Heart left ventricle (tissue), 16 donors: ENCODE data around the gene TBCK. TPM values are rescaled to one million over a fixed set of nuclear protein-coding genes. Genes with fewer than 3 reads are reported as not detected.

Source experiments
- ATAC-seq, 4 donors: fragments of 200-7000 bp; cut with Tn5 transposase; one replicate each; pipeline ENCODE4 v1.9.1; 2020 to 2022; ENCODE audit warnings: moderate library complexity in 4 of 4, mild to moderate bottlenecking in 3 of 4, moderate number of reproducible peaks in 1 of 4
- DNase-seq, 5 donors: peaks; one replicate each; pipeline ENCODE4 v3.0.0-alpha.2; 2020
- H3K27ac ChIP-seq, 12 donors: fragments of 200-600 bp; sonication (generic) in 4 of 12; one replicate each; pipeline versions ENCODE4 v1.5.0 to v1.8.0; 2016 to 2022; ENCODE audit warnings: mild to moderate bottlenecking in 2 of 12
- H3K27me3 ChIP-seq, 9 donors: fragments of 200-600 bp; sonication (generic) in 2 of 9; one replicate each; pipeline versions ENCODE4 v1.5.1 to v1.8.0; 2016 to 2022; ENCODE audit warnings: mild to moderate bottlenecking in 3 of 9
- H3K36me3 ChIP-seq, 9 donors: fragments of 200-600 bp; sonication (generic) in 2 of 9; one replicate each; pipeline versions ENCODE4 v1.5.0 to v1.8.0; 2018 to 2022; ENCODE audit warnings: mild to moderate bottlenecking in 2 of 9
- H3K4me1 ChIP-seq, 12 donors: fragments of 200-600 bp; sonication (generic) in 4 of 12; one replicate each; pipeline versions ENCODE4 v1.5.0 to v1.8.0; 2016 to 2022; ENCODE audit warnings: mild to moderate bottlenecking in 3 of 12
- H3K4me3 ChIP-seq, 12 donors: fragments of 200-600 bp; sonication (generic) in 4 of 12; one replicate each; pipeline versions ENCODE4 v1.5.0 to v1.8.0; 2017 to 2022; ENCODE audit warnings: mild to moderate bottlenecking in 9 of 12, moderate library complexity in 4 of 12
- H3K9me3 ChIP-seq, 12 donors: fragments of 200-600 bp; sonication (generic) in 4 of 12; one replicate each; pipeline versions ENCODE4 v1.5.0 to v1.8.0; 2016 to 2022; ENCODE audit warnings: mild to moderate bottlenecking in 1 of 12
- POLR2A ChIP-seq, 2 donors: fragments of 450-650 bp; IDR thresholded peaks; one replicate each; pipeline ENCODE4 v1.6.1; 2017; ENCODE audit warnings: antibody characterized with exemption in 2 of 2, mild to moderate bottlenecking in 2 of 2, moderate library complexity in 2 of 2
- WGBS, 4 donors: extraction: QIAGEN DNeasy Blood & Tissue Kit in 2 of 4; methylation state at CpG; one replicate each; pipeline versions ENCODE4 v1.1.5 to v1.1.7; 2013 to 2018; 5-methylcytosine and 5-hydroxymethylcytosine counted together
- intact Hi-C, 10 donors: fragments of 100-400 bp; cut with DNase I; formaldehyde crosslinking; loops; one replicate each; pipeline versions ENCODE4 v1.11.1 to v1.14.2; 2022
- polyA plus RNA-seq, 2 donors: library from polyadenylated mRNA; stranded (reverse); fragments of 200-250 nt; gene quantifications; one replicate each; pipeline ENCODE4 v1.2.3, GENCODE V29; 2013
- total RNA-seq, 9 donors: library from RNA; depleted of rRNA in 2 of 9; stranded (reverse); fragments of >200 nt in 2 of 9; fragmentation: NEBNext Ultra II Directional in 3 of 9; extraction: Animal tissue kit (Norgen Biotek cat#: 25700) in 3 of 9; gene quantifications; one replicate each; pipeline versions ENCODE4 v1.1.0 to v1.2.4, GENCODE V29; 2016 to 2023
- TF ChIP-seq, protein P1 (sequence below), 12 donors: fragments of 200-600 bp; sonication (generic) in 4 of 12; IDR thresholded peaks; one replicate each; pipeline versions ENCODE4 v1.5.0 to v1.8.0; 2018 to 2022; ENCODE audit warnings: antibody characterized with exemption in 12 of 12, mild to moderate bottlenecking in 5 of 12
- donor health status: ischemic (EF 13 %, LVEDD 7.1; RV severe dilation, severe dysfunction).
- donor health status: healthy with polysubstance abuse.
- donor health status: DM: no; HTN: yes; CAD: no.
- donor health status: DM: no; HTN: no; CAD: no.
- donor health status: ischemic (EF 25% LVEDD 6.9; RV normal size, moderate dysfunction).
- donor health status: ischemic (EF 25% LVEDD 5.7; RV mildly dilated, moderate dysfunction).
- donor health status: healthy.
- donor health status: DM: yes; HTN: yes; CAD: no.
- donor health status: ischemic (EF 35%, LVEDD 5.7; RV mildly dilated, moderate dysfunction).
- donor health status: nonischemic (EF 11% LVEDD 7.7; RV severe dilation, severe dysfunction).
- donor health status: DM: yes; HTN: yes; CAD: no.
- donor health status: PGD.
- donor health status: ischemic (EF 29% LVEDD 5.4; RV normal size, mild dysfunction).
- donor health status: nonischemic (EF 23%, LVEDD 6.1; RV moderate dilation, normal function).

TBCK gene
- total and polyA plus RNA-seq, 11 donors: 5.0 to 27.1 (median 14.6) TPM

DNA sequence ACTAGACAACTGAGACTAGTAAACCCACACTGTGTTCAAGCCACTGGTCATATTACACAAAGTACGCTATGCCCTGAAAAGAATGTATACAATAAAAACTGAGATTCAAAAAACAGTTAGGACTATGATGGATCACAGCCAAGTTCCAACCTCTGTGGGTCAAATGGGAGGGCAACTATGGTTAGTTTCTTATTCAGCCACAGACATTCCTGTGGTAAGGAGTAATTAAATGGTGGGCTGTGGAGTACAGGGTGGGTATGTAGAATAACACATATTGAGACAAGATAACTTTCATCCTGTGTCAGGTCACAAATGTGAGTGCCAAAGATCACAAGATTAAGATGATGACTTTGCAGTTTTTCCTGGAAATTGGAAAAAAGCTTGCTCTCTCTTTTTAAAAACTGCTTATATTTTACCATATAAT, 253.5 kb downstream of the TBCK start:
- DNase-seq (no peak), ATAC-seq (no peak)
- intact Hi-C loops: no loop called here
- no peak overlapping the region for H3K27ac ChIP-seq
- H3K36me3 ChIP-seq: no peaks in the 10 kb centered on the region
- H3K27me3 ChIP-seq: no peaks in the 10 kb centered on the region
- H3K9me3 ChIP-seq: no peaks in the 10 kb centered on the region
- TF ChIP-seq POLR2A (IDR thresholded peaks at IDR 0.05): no peak
- TF ChIP-seq, protein P1, sequence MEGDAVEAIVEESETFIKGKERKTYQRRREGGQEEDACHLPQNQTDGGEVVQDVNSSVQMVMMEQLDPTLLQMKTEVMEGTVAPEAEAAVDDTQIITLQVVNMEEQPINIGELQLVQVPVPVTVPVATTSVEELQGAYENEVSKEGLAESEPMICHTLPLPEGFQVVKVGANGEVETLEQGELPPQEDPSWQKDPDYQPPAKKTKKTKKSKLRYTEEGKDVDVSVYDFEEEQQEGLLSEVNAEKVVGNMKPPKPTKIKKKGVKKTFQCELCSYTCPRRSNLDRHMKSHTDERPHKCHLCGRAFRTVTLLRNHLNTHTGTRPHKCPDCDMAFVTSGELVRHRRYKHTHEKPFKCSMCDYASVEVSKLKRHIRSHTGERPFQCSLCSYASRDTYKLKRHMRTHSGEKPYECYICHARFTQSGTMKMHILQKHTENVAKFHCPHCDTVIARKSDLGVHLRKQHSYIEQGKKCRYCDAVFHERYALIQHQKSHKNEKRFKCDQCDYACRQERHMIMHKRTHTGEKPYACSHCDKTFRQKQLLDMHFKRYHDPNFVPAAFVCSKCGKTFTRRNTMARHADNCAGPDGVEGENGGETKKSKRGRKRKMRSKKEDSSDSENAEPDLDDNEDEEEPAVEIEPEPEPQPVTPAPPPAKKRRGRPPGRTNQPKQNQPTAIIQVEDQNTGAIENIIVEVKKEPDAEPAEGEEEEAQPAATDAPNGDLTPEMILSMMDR (IDR thresholded peaks at IDR 0.05): no peak
- no peak overlapping the region for H3K4me3 ChIP-seq
- H3K4me1 ChIP-seq: no peaks in the 10 kb centered on the region
- 83 to 93% (median 87%) methylated on average over 1 of the region's 1 CpG for WGBS, 4 donors

DNA sequence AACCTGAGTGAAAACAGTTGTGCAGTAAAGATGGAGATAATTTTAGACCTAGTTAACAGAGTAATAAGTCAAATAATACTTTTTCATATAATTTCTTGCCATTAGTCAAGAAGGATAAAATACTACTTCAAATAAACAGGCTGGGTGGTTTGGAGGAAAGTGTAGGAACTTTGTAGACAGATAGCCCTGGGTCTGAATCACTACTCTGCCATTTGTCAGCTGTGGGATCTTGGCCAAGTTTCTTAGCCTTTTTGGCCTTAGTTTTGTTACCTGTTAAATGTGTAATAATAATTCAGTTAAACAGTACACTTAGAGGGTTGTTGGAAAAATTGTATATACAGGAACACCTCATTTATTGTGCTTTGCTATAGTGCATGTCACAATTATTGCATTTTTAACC, 257.1 kb downstream of the TBCK start:
- TF ChIP-seq, protein P1 (IDR thresholded peaks at IDR 0.05): no peak
- no peak for TF ChIP-seq POLR2A (IDR thresholded peaks at IDR 0.05)
- no peak for DNase-seq
- no peak overlapping the region for H3K27ac ChIP-seq
- no peaks in the 10 kb centered on the region for H3K4me1 ChIP-seq
- H3K36me3 ChIP-seq: no peaks in the 10 kb centered on the region
- H3K27me3 ChIP-seq: no peaks in the 10 kb centered on the region
- intact Hi-C loops: no loop called here
- no peak overlapping the region for H3K4me3 ChIP-seq
- H3K9me3 ChIP-seq: no peaks in the 10 kb centered on the region
- no peak for ATAC-seq

DNA sequence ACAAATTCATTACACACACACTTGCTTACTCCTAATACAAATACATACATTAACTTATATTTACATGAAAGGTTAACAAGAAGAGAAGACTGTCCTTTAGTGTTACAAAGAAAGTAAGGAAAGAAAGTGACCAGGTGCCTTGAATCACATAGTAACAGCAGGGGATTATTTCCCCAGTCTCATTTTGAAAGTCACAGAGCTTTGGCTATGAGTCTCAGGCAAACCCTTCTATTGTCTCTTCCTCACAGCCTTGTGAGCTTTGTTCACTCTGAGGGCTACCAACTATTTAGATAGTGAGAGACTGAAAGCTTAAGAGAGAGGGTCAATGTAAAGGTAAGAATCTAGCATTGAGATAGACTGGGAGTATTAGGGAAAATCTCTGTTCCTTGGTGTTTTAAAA, 259.1 kb downstream of the TBCK start:
- ATAC-seq: no peak
- intact Hi-C loops: no loop called here
- no peak overlapping the region for H3K4me3 ChIP-seq

DNA sequence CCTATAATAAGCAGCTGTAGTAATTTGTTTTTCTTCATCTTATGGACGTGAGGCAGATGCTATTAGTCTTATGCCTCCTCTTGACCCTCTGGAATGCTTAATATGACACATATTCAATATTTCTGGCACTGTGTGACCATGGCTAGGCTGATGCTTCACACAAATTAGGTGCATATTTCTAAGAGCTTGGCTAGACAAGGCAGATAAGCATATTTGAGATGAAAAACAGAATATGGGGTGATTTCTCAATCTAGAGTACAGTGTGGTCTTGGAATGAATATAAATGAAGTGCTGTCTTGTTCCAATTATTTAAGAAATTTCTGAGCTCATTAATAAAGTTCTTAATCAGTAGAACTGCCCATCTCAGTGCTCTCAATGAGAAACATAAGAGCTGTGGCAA, 264.5 kb downstream of the TBCK start:
- no peaks in the 10 kb centered on the region for H3K9me3 ChIP-seq
- no peaks in the 10 kb centered on the region for H3K4me1 ChIP-seq
- H3K27me3 ChIP-seq: no peaks in the 10 kb centered on the region
- H3K27ac ChIP-seq: no peak overlapping the region
- H3K4me3 ChIP-seq: no peak overlapping the region
- intact Hi-C loops: no loop called here
- ATAC-seq (no peak), DNase-seq (no peak)
- 80 to 86% (median 83%) methylated on average over 1 of the region's 1 CpG for WGBS, 4 donors
- H3K36me3 ChIP-seq: peaks cover 0 to 1% (median 0%) of the 10 kb centered on the region in 9 donors
- no peak for TF ChIP-seq POLR2A (IDR thresholded peaks at IDR 0.05)
- TF ChIP-seq, protein P1 (IDR thresholded peaks at IDR 0.05): no peak

More for the DNA sequence above, 259.1 kb downstream of the TBCK start:
- no peaks in the 10 kb centered on the region for H3K36me3 ChIP-seq
- H3K27ac ChIP-seq: no peak overlapping the region
- TF ChIP-seq, protein P1 (IDR thresholded peaks at IDR 0.05): no peak
- no peak for TF ChIP-seq POLR2A (IDR thresholded peaks at IDR 0.05)
- no peaks in the 10 kb centered on the region for H3K4me1 ChIP-seq
- DNase-seq: no peak
- H3K27me3 ChIP-seq: no peaks in the 10 kb centered on the region
- H3K9me3 ChIP-seq: no peaks in the 10 kb centered on the region
